HepG2 (cell line): Measurements from ENCODE around the gene KATNA1. TPM values are rescaled to one million over a fixed set of nuclear protein-coding genes. Genes with fewer than 3 reads are reported as not detected.

Experiments used
- ATAC-seq: fragments of 200-7000 bp; cut with Tn5 transposase; 3 replicates; pipeline ENCODE4 v1.9.1; 2020; ENCODE audit warnings: mild to moderate bottlenecking, moderate library complexity
- BruUV-seq: library from RNA; stranded (reverse); fragments of 400-500 nt; replicated peaks from 2 replicates; lab custom pipeline; 2021; lab: Mats Ljungman, UMichigan
- CTCF ChIA-PET: fragments of 300-600 bp; formaldehyde crosslinking; extraction: SDS; loops from one replicate; lab custom pipeline; 2021; ENCODE audit warnings: low total read pairs, inconsistent platforms, low intra/inter-chr PET ratio; lab: Yijun Ruan, JAX
- POLR2A ChIA-PET: fragments of 350-600 bp; sonication (Branson Sonifier 250); formaldehyde crosslinking; loops from one replicate; lab custom pipeline; 2020; ENCODE audit warnings: antibody characterized with exemption, inconsistent platforms; lab: Yijun Ruan, JAX
- DNase-seq: peaks from one replicate; pipeline ENCODE4 v3.0.0-alpha.2; 2015; ENCODE audit warnings: low spot score
- FAIRE-seq: peaks from 3 replicates; lab custom pipeline; 2011; peaks lifted over from hg19 to GRCh38; lab: Jason Lieb, UNC
- H2AFZ ChIP-seq: one replicate; pipeline ENCODE4 v1.6.1; 2011; ENCODE audit warnings: low read length, inconsistent platforms
- H3K27ac ChIP-seq: fragments of 300-600 bp; 3 replicates; pipeline ENCODE4 v1.8.0; 2011; ENCODE audit warnings: mixed run types, mild to moderate bottlenecking, mixed read lengths, low read length, inconsistent platforms; ENCODE audit not compliant: insufficient read depth; ENCODE audit errors: extremely low read length
- H3K27me3 ChIP-seq, 2 experiments: fragments of 200-600 bp in 1 of 2; 2 replicates in 1 of 2; 3 replicates in 1 of 2; pipeline versions ENCODE4 v1.6.0 to v1.8.0; 2011; ENCODE audit warnings: low read length in 2 of 2, mild to moderate bottlenecking in 2 of 2, moderate library complexity in 2 of 2, inconsistent platforms in 1 of 2; ENCODE audit not compliant: insufficient read depth in 2 of 2, control insufficient read depth in 1 of 2
- H3K36me3 ChIP-seq, 2 experiments: fragments of 200-600 bp in 1 of 2; replicated peaks in 1 of 2; 2 replicates in 1 of 2; 3 replicates in 1 of 2; pipeline versions ENCODE4 v1.5.1 to v1.8.0; 2011; ENCODE audit warnings: low read length in 2 of 2, inconsistent platforms in 1 of 2; ENCODE audit not compliant: insufficient read depth in 2 of 2, control insufficient read depth in 1 of 2
- H3K4me1 ChIP-seq: 2 replicates; pipeline ENCODE4 v1.5.1; 2012; ENCODE audit warnings: low read length, inconsistent platforms; ENCODE audit not compliant: insufficient read depth
- H3K4me2 ChIP-seq: 2 replicates; pipeline ENCODE4 v1.6.0; 2011; ENCODE audit warnings: low read depth, low read length, inconsistent platforms
- H3K4me3 ChIP-seq, 3 experiments: fragments of 200-600 bp in 1 of 3; sonication (generic), shearing (Covaris generic) in 1 of 3; replicated peaks in 1 of 3; 2 replicates each; pipeline ENCODE4 v1.5.1; 2011 to 2016; ENCODE audit warnings: low read length in 3 of 3, inconsistent platforms in 2 of 3, low read depth in 2 of 3, mild to moderate bottlenecking in 2 of 3, control low read depth in 1 of 3, mixed read lengths in 1 of 3; ENCODE audit not compliant: insufficient read depth in 1 of 3
- H3K79me2 ChIP-seq: one replicate; pipeline ENCODE4 v1.6.1; 2011; ENCODE audit warnings: low read length, inconsistent platforms; ENCODE audit not compliant: insufficient read depth
- H3K9ac ChIP-seq: 2 replicates; pipeline ENCODE4 v1.6.0; 2011; ENCODE audit warnings: mild to moderate bottlenecking, low read depth, low read length, inconsistent platforms; ENCODE audit not compliant: insufficient read depth
- H3K9me3 ChIP-seq: 2 replicates; pipeline ENCODE4 v1.5.1; 2012; ENCODE audit warnings: mild to moderate bottlenecking, low read length
- H4K20me1 ChIP-seq: 2 replicates; pipeline ENCODE4 v1.6.0; 2011; ENCODE audit warnings: inconsistent platforms, mild to moderate bottlenecking, low read length, moderate library complexity; ENCODE audit not compliant: insufficient read depth
- CEBPB ChIP-seq: IDR thresholded peaks from 2 replicates; pipeline ENCODE4 v1.6.1; 2011; ENCODE audit warnings: low read depth, low read length, improper control_type of control experiment, borderline replicate concordance
- KDM5B ChIP-seq: sonication (generic); formaldehyde crosslinking; IDR thresholded peaks from 2 replicates; pipeline ENCODE4 v1.4.0; 2020; ENCODE audit warnings: missing genetic modification reagents, mild to moderate bottlenecking, borderline replicate concordance
- ZNF274 ChIP-seq: sonication (generic); formaldehyde crosslinking; IDR thresholded peaks from 2 replicates; pipeline ENCODE4 v1.5.1; 2020; ENCODE audit warnings: mild to moderate bottlenecking, missing genetic modification reagents
- ZNF407 ChIP-seq: sonication (generic); formaldehyde crosslinking; IDR thresholded peaks from one replicate; pipeline ENCODE4 v1.5.1; 2020; ENCODE audit warnings: mild to moderate bottlenecking, missing genetic modification reagents; ENCODE audit errors: not compliant biosample characterization
- ZNF616 ChIP-seq: sonication (generic); formaldehyde crosslinking; IDR thresholded peaks from 2 replicates; pipeline ENCODE4 v1.5.0; 2020; ENCODE audit warnings: low read depth, mild to moderate bottlenecking, missing genetic modification reagents
- WGBS: methylation state at CpG from one replicate; pipeline ENCODE4 v1.1.6; 2017; ENCODE audit warnings: low lambda C conversion rate; 5-methylcytosine and 5-hydroxymethylcytosine counted together
- in situ Hi-C: cut with HindIII; loops from 2 replicates; pipeline ENCODE4 v1.10.0; 2017; ENCODE audit warnings: low pct_unique_long_range_greater_than_20kb; ENCODE audit not compliant: extremely low pct_ligation_motif_present
- intact Hi-C: fragments of 100-400 bp; cut with micrococcal nuclease; formaldehyde crosslinking; loops from one replicate; pipeline ENCODE4 v1.10.0; 2022; ENCODE audit not compliant: unreplicated experiment
- polyA plus RNA-seq, 8 experiments: library from polyadenylated mRNA; depleted of rRNA in 3 of 8; stranded (reverse) in 7 of 8; unstranded in 1 of 8; fragments of >200 nt; fragmentation: Illumina TruSeq in 4 of 8; extraction: Trizol in 4 of 8; gene quantifications; 2 replicates each; pipeline versions ENCODE4 v1.2.1 to v1.2.3, GENCODE V29; 2011 to 2016; ENCODE audit warnings: low read depth in 4 of 8, missing spikeins in 1 of 8, mixed read lengths in 1 of 8; ENCODE audit not compliant: insufficient read depth in 1 of 8
- total RNA-seq, 5 experiments: library from RNA; depleted of rRNA; stranded (reverse); fragments of >200 nt; fragmentation: Illumina TruSeq; extraction: Trizol; gene quantifications; 2 replicates each; pipeline ENCODE4 v1.2.3, GENCODE V29; 2016; ENCODE audit warnings: low read depth in 1 of 5

KATNA1 gene
- total and polyA plus RNA-seq, 2 of the 13 experiments (the other 11 are each of a cell fraction or from before 2014, with no cell fraction given), result 14.8 to 25.3 TPM

GRCh38 chr6:149567945-149568585, 80.4 kb downstream of the KATNA1 start:
- TF ChIP-seq ZNF274 (CRISPR knock-in tag), result no peak
- TF ChIP-seq ZNF407, result no peak
- no peak for TF ChIP-seq ZNF616 (CRISPR knock-in tag)
- TF ChIP-seq KDM5B (CRISPR knock-in tag), result no peak
- peak; percentile 55; the same call in 1 of the 2 replicates for TF ChIP-seq CEBPB

More at GRCh38 chr6:149567945-149568585, 80.4 kb downstream of the KATNA1 start:
- ChIA-PET CTCF (no interaction called here), POLR2A (no interaction called here)
- peaks cover 10% of the 10 kb centered on the region for H4K20me1 ChIP-seq
- ATAC-seq, result no peak
- in situ Hi-C loops (loop anchor here (5.0 to 10.0 kb wide), 2 partner anchors 79 to 147 kb away; partner anchors contain the start of genes KATNA1 and LATS1), intact Hi-C loops (loop anchor here (2.0 to 5.0 kb wide), 2 partner anchors 149 to 359 kb away; partner anchors contain the start of gene LATS1)
- BruUV-seq, result no TSS peak
- no peak for DNase-seq
- WGBS, result 96% methylated on average over 7 of the region's 7 CpGs
- no peak overlapping the region for H2AFZ ChIP-seq
- FAIRE-seq, result no peak
- no peak overlapping the region for H3K27ac ChIP-seq
- H3K27me3 ChIP-seq, result no peaks in the 10 kb centered on the region; a peak in 1 of 5 replicates
- peaks cover under 1 to 1% of the 10 kb centered on the region in 2 experiments; a peak in 2 of 5 replicates for H3K36me3 ChIP-seq
- no peaks in the 10 kb centered on the region for H3K9me3 ChIP-seq
- no peak overlapping the region; the same call in 1 of the 2 replicates for H3K9ac ChIP-seq
- peak overlapping the region; percentile 93 for H3K4me2 ChIP-seq
- H3K4me1 ChIP-seq, result peaks cover 39% of the 10 kb centered on the region
- peak overlapping the region in 1 of 3 experiments; percentile 97; a peak in 2 of 6 replicates for H3K4me3 ChIP-seq
- peaks cover 53% of the 10 kb centered on the region for H3K79me2 ChIP-seq
